Mesothelial cell of epicardium (in vitro differentiated cells): ENCODE data around the gene ZC3H11A. TPM values are rescaled to one million over a fixed set of nuclear protein-coding genes. Genes with fewer than 3 reads are reported as not detected.
"Not testable (repeated sequence)": the region's sequence is repeated elsewhere in the genome, so short reads cannot be mapped to it uniquely, and the experiment has no call there.

ENCODE experiments used
- DNase-seq, 2 experiments: peaks; one replicate each; pipeline ENCODE4 v3.0.0; 2021; ENCODE audit warnings: low spot score in 2 of 2; ENCODE audit not compliant: unreplicated experiment in 2 of 2
- H3K27ac Mint-ChIP-seq: 2 replicates; pipeline ENCODE4 v1.8.0; 2021; ENCODE audit warnings: mixed read lengths
- H3K27me3 Mint-ChIP-seq: 2 replicates; pipeline ENCODE4 v1.8.0; 2021; ENCODE audit warnings: low read depth, mixed read lengths
- H3K36me3 Mint-ChIP-seq: 2 replicates; pipeline ENCODE4 v1.8.0; 2021; ENCODE audit warnings: mixed read lengths
- H3K4me1 Mint-ChIP-seq: 2 replicates; pipeline ENCODE4 v1.8.0; 2021; ENCODE audit warnings: mixed read lengths
- H3K4me3 Mint-ChIP-seq: 2 replicates; pipeline ENCODE4 v1.8.0; 2021; ENCODE audit warnings: mild to moderate bottlenecking, moderate library complexity, mixed read lengths
- H3K9me3 Mint-ChIP-seq: 2 replicates; pipeline ENCODE4 v1.8.0; 2021; ENCODE audit warnings: mixed read lengths
- CTCF ChIP-seq: fragments of 200-600 bp; sonication (generic); IDR thresholded peaks from one replicate; pipeline ENCODE4 v1.5.0; 2021; ENCODE audit warnings: antibody characterized with exemption; ENCODE audit not compliant: unreplicated experiment
- total RNA-seq: library from RNA; stranded (reverse); gene quantifications from 3 replicates; pipeline ENCODE4 v1.2.1, GENCODE V29; 2021

Gene ZC3H11A
- total RNA-seq, 1 donor from 2014 or later, result 105 TPM

GRCh38 chr1:203778146-203778545 is 17.3 kb upstream of the ZC3H11A start:
- H3K4me1 Mint-ChIP-seq, result no peaks in the 10 kb centered on the region
- H3K36me3 Mint-ChIP-seq, result no peaks in the 10 kb centered on the region
- H3K4me3 Mint-ChIP-seq, result no peak overlapping the region
- no peaks in the 10 kb centered on the region for H3K9me3 Mint-ChIP-seq
- TF ChIP-seq CTCF, result no peak
- DNase-seq, result no peak
- no peaks in the 10 kb centered on the region for H3K27me3 Mint-ChIP-seq
- no peak overlapping the region for H3K27ac Mint-ChIP-seq

GRCh38 chr1:203778789-203779188 is 16.6 kb upstream of the ZC3H11A start:
- Mint-ChIP-seq H3K4me1 (no peaks in the 10 kb centered on the region), H3K36me3 (no peaks in the 10 kb centered on the region), H3K9me3 (no peaks in the 10 kb centered on the region), H3K27ac (no peak overlapping the region), H3K27me3 (no peaks in the 10 kb centered on the region), H3K4me3 (no peak overlapping the region)
- DNase-seq, result no peak
- no peak for TF ChIP-seq CTCF

GRCh38 chr1:203781962-203782361 is 13.5 kb upstream of the ZC3H11A start:
- Mint-ChIP-seq H3K27ac (no peak overlapping the region), H3K4me3 (no peak overlapping the region), H3K36me3 (no peaks in the 10 kb centered on the region), H3K4me1 (no peaks in the 10 kb centered on the region), H3K9me3 (peaks cover 7% of the 10 kb centered on the region), H3K27me3 (no peaks in the 10 kb centered on the region)
- DNase-seq, result no peak
- no peak for TF ChIP-seq CTCF

- no peak overlapping the region for H3K27ac Mint-ChIP-seq
- peaks cover 7% of the 10 kb centered on the region for H3K9me3 Mint-ChIP-seq
- H3K27me3 Mint-ChIP-seq, result no peaks in the 10 kb centered on the region
- H3K4me3 Mint-ChIP-seq, result no peak overlapping the region
- DNase-seq, result no peak
- H3K36me3 Mint-ChIP-seq, result no peaks in the 10 kb centered on the region
- H3K4me1 Mint-ChIP-seq, result peaks cover 4% of the 10 kb centered on the region
- no peak for TF ChIP-seq CTCF
These were observed 5.5 kb upstream of the ZC3H11A start for GRCh38 chr1:203789966-203790365.

GRCh38 chr1:203791498-203791897 is 3.9 kb upstream of the ZC3H11A start:
- no peak for TF ChIP-seq CTCF
- no peak overlapping the region for H3K27ac Mint-ChIP-seq
- H3K27me3 Mint-ChIP-seq, result no peaks in the 10 kb centered on the region
- no peaks in the 10 kb centered on the region for H3K9me3 Mint-ChIP-seq
- DNase-seq, result no peak
- H3K4me1 Mint-ChIP-seq, result peaks cover 10% of the 10 kb centered on the region
- no peaks in the 10 kb centered on the region for H3K36me3 Mint-ChIP-seq
- H3K4me3 Mint-ChIP-seq, result no peak overlapping the region

- Mint-ChIP-seq H3K4me3 (no peak overlapping the region), H3K4me1 (peaks cover 18% of the 10 kb centered on the region), H3K27ac (no peak overlapping the region), H3K9me3 (no peaks in the 10 kb centered on the region), H3K36me3 (peaks cover 7% of the 10 kb centered on the region), H3K27me3 (no peaks in the 10 kb centered on the region)
- peak in 1 of 2 experiments; percentile 13 for DNase-seq
- no peak for TF ChIP-seq CTCF
These were observed 2.9 kb upstream of the ZC3H11A start for GRCh38 chr1:203792486-203792885.

GRCh38 chr1:203793561-203793960 is 1.9 kb upstream of the ZC3H11A start:
- H3K27me3 Mint-ChIP-seq, H3K27ac Mint-ChIP-seq, H3K4me3 Mint-ChIP-seq, H3K9me3 Mint-ChIP-seq: not testable (repeated sequence)
- peak in 1 of 2 experiments; percentile 13 for DNase-seq
- Mint-ChIP-seq H3K36me3 (peaks cover 18% of the 10 kb centered on the region), H3K4me1 (peaks cover 29% of the 10 kb centered on the region)
